Measurements from ENCODE around the gene SHBG. TPM values are rescaled to one million over a fixed set of nuclear protein-coding genes. Genes with fewer than 3 reads are reported as not detected.

SHBG gene
- total and polyA plus RNA-seq, 2 of the 8 experiments (the other 6 are each of a cell fraction or from before 2014, with no cell fraction given): 1.1 to 1.2 TPM

GRCh38 chr17:7634384-7634783 is 4.4 kb downstream of the SHBG start:
- Histone ChIP-seq H3K18ac (ENCODE audit: extremely low read depth, low read length) (no peak overlapping the region), H3K36me3 (ENCODE audit: control insufficient read depth in 2 of 4, insufficient read depth in 4 of 4, low read length in 3 of 4) (no peaks in the 10 kb centered on the region), H3K9me3 (ENCODE audit: insufficient read depth in 2 of 2, low read depth in 1 of 2, low read length in 1 of 2) (no peaks in the 10 kb centered on the region), H2BK20ac (ENCODE audit: low read length) (peak overlapping the region; percentile 48; the same call in 1 of the 2 replicates), H2BK5ac (ENCODE audit: low read depth, low read length) (no peak overlapping the region), H3K4me1 (replicated peaks in 1 of 4; ENCODE audit: control insufficient read depth in 3 of 4, insufficient read depth in 4 of 4, low read length in 3 of 4) (peaks cover 0 to 12% (median 3%) of the 10 kb centered on the region in 4 experiments; a peak in 3 of 7 replicates), H3K79me1 (ENCODE audit: low read depth, low read length) (no peaks in the 10 kb centered on the region), H4K8ac (ENCODE audit: extremely low read depth, insufficient read depth, low read length) (no peak overlapping the region; the same call in 1 of the 2 replicates), H4K5ac (ENCODE audit: insufficient read length, low read depth, low read length) (no peak overlapping the region), H3K27me3 (replicated peaks in 1 of 4; ENCODE audit: control insufficient read depth in 3 of 4, extremely low read depth in 1 of 4, insufficient read depth in 3 of 4, low read length in 3 of 4) (no peaks in the 10 kb centered on the region), H3K4ac (replicated peaks; ENCODE audit: insufficient read length, low read depth, low read length) (peak overlapping the region; percentile 20), H2AK5ac (ENCODE audit: low read depth, low read length) (no peak overlapping the region), H3K27ac (ENCODE audit: low read depth, low read length) (no peak overlapping the region), H3K4me3 (ENCODE audit: extremely low read depth in 1 of 4, insufficient read depth in 2 of 4, low read depth in 3 of 4, low read length in 4 of 4) (no peak overlapping the region), H4K20me1 (replicated peaks in 1 of 2; ENCODE audit: control insufficient read depth in 1 of 2, insufficient read depth in 2 of 2, low read length in 2 of 2) (no peaks in the 10 kb centered on the region), H2AFZ (ENCODE audit: low read length) (no peak overlapping the region), H2BK12ac (ENCODE audit: low read depth, low read length) (0 out of 2 replicates have a peak overlapping the region, but pooled peaks have one; percentile 50), H3K23me2 (ENCODE audit: low read depth, low read length) (no peaks in the 10 kb centered on the region), H3K56ac (replicated peaks; ENCODE audit: insufficient read length, low read depth, low read length) (no peak overlapping the region), H4K91ac (replicated peaks; ENCODE audit: insufficient read length, low read length) (no peak overlapping the region), H3K14ac (ENCODE audit: insufficient read length) (no peak overlapping the region), H3K23ac (ENCODE audit: insufficient read length) (no peak overlapping the region), H3K79me2 (ENCODE audit: control insufficient read depth in 1 of 2, insufficient read depth in 2 of 2, low read length in 2 of 2) (no peaks in the 10 kb centered on the region), H2BK15ac (ENCODE audit: low read length) (no peak overlapping the region), H3K4me2 (ENCODE audit: insufficient read depth in 1 of 2, low read depth in 2 of 2, low read length in 2 of 2) (no peak overlapping the region), H3K9ac (replicated peaks in 1 of 4; ENCODE audit: extremely low read depth in 1 of 4, low read depth in 3 of 4, low read length in 3 of 4) (no peak overlapping the region), H2BK120ac (replicated peaks; ENCODE audit: low read depth, low read length) (no peak overlapping the region)
- DNase-seq (ENCODE audit: low read depth in 1 of 2, low spot score in 2 of 2) (peak in 1 of 2 experiments; percentile 87), FAIRE-seq (peak; percentile 13)
- POLR2A ChIA-PET (ENCODE audit: partially characterized antibody): interaction anchor here (1.4 to 79.4 kb wide), 3 partner anchors 32 to 79 kb away, joined by 3 to 2272 read pairs (median 3); partner anchors contain the start of genes ATP1B2, MPDU1, TP53 and WRAP53
- CTCF ChIA-PET (ENCODE audit: partially characterized antibody): interaction anchor here (0.6 to 15.7 kb wide), 14 partner anchors 8 to 167 kb away, joined by 3 to 332 read pairs (median 25); partner anchors contain the start of genes ATP1B2, DNAH2, EFNB3 and FXR2
- WGBS, 2 experiments (ENCODE audit: extremely low coverage in 1 of 2, insufficient coverage in 1 of 2, insufficient read length in 1 of 2, insufficient replicate concordance in 2 of 2, low coverage in 1 of 2, low lambda C conversion rate in 2 of 2, missing lambda C conversion rate in 1 of 2): 51% methylated on average over 3 of the region's 5 CpGs; no CpG with 5 or more reads in 1 of the 2 experiments
- TF ChIP-seq POLR2A (IDR thresholded peaks at IDR 0.05; ENCODE audit: control extremely low read depth in 1 of 2, low read depth in 2 of 2, low read length in 2 of 2) (no peak), YY1 (IDR thresholded peaks at IDR 0.05; ENCODE audit: low read depth, low read length) (0 out of 2 replicates have a peak, but pooled peaks have one; percentile 52), SIN3A (conservative IDR thresholded peaks at IDR 0.05 in 1 of 2, IDR thresholded peaks at IDR 0.05 in 1 of 2; ENCODE audit: low read depth in 1 of 2, low read length in 2 of 2) (peak in 1 of 2 experiments; percentile 57; a peak in 1 of 4 replicates), CTCF (IDR thresholded peaks at IDR 0.05; ENCODE audit: control extremely low read depth in 1 of 3, insufficient read depth in 1 of 3, low read depth in 1 of 3, low read length in 3 of 3) (peak; percentile 73 to 80 (median 80)), SP1 (IDR thresholded peaks at IDR 0.05; ENCODE audit: low read depth, low read length) (0 out of 2 replicates have a peak, but pooled peaks have one; percentile 21), CEBPB (IDR thresholded peaks at IDR 0.05; ENCODE audit: low read depth, low read length) (no peak), RAD21 (IDR thresholded peaks at IDR 0.05 in 1 of 2, conservative IDR thresholded peaks at IDR 0.05 in 1 of 2; ENCODE audit: low read depth in 2 of 2, low read length in 2 of 2) (peak; percentile 81 to 89)
